Measurements from ENCODE around the gene PFKP.

PFKP gene

DNA sequence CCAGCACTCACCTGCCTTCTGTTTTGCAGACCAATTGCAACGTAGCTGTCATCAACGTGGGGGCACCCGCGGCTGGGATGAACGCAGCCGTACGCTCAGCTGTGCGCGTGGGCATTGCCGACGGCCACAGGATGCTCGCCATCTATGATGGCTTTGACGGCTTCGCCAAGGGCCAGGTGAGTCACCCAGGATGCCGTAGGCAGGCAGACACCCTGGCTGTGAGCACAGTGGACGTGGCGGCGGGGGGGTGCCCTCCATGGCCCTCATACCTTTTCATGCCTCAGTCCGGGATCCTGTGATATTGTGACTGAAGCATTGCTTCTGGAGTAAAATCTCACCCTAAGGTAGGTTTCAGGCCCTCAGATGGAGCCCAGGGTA, 46.0 kb downstream of the PFKP start:
- Histone ChIP-seq H3K4me1 (peaks cover 0 to 12% (median 0%) of the 10 kb centered on the region in 4 donors), H3K4me3 (no peak overlapping the region), H3K36me3 (peaks cover 69 to 85% (median 84%) of the 10 kb centered on the region in 3 donors), H3K27me3 (no peaks in the 10 kb centered on the region), H3K27ac (no peak overlapping the region), H3K9me3 (no peaks in the 10 kb centered on the region)
- TF ChIP-seq, protein P1, sequence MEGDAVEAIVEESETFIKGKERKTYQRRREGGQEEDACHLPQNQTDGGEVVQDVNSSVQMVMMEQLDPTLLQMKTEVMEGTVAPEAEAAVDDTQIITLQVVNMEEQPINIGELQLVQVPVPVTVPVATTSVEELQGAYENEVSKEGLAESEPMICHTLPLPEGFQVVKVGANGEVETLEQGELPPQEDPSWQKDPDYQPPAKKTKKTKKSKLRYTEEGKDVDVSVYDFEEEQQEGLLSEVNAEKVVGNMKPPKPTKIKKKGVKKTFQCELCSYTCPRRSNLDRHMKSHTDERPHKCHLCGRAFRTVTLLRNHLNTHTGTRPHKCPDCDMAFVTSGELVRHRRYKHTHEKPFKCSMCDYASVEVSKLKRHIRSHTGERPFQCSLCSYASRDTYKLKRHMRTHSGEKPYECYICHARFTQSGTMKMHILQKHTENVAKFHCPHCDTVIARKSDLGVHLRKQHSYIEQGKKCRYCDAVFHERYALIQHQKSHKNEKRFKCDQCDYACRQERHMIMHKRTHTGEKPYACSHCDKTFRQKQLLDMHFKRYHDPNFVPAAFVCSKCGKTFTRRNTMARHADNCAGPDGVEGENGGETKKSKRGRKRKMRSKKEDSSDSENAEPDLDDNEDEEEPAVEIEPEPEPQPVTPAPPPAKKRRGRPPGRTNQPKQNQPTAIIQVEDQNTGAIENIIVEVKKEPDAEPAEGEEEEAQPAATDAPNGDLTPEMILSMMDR (IDR thresholded peaks at IDR 0.05), result no peak
- no peak for DNase-seq
- intact Hi-C loops (cut with DNase I; ENCODE audit: low total_unique reads), result no loop called here

DNA sequence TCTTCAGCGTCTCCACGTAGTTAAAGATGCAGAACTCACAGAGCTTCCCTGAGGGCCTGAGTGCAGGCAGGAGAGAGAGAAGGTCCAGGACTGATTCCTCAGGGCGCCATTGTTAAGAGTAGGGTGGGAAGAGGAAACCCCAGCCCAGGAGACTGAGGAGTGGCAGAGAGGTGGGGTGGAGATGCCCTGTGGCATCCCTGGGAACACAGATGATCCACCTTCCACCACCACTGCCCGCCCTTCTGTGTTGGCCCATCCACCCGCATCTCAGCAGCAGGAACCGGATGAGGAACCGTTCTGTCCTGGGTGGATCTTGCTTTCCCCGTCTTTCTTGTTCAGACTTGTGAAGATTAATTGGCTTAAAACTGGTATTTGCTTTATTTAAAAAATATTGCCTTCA, 48.3 kb downstream of the PFKP start:
- DNase-seq, result no peak
- H3K4me3 ChIP-seq, result no peak overlapping the region
- no peaks in the 10 kb centered on the region for H3K27me3 ChIP-seq
- no peak overlapping the region for H3K27ac ChIP-seq
- TF ChIP-seq, protein P1 (IDR thresholded peaks at IDR 0.05), result no peak
- no peaks in the 10 kb centered on the region for H3K9me3 ChIP-seq
- H3K4me1 ChIP-seq, result peaks cover 0 to 9% (median 0%) of the 10 kb centered on the region in 4 donors
- peaks cover 63 to 82% (median 77%) of the 10 kb centered on the region in 3 donors for H3K36me3 ChIP-seq
- intact Hi-C loops (cut with DNase I; ENCODE audit: low total_unique reads), result no loop called here

- DNase-seq, result no peak
- no peak overlapping the region for H3K4me3 ChIP-seq
- H3K9me3 ChIP-seq, result no peaks in the 10 kb centered on the region
- H3K27ac ChIP-seq, result no peak overlapping the region
- peaks cover 62 to 85% (median 72%) of the 10 kb centered on the region in 3 donors for H3K36me3 ChIP-seq
- TF ChIP-seq, protein P1 (IDR thresholded peaks at IDR 0.05), result no peak
- H3K4me1 ChIP-seq, result peaks cover 0 to 5% (median 0%) of the 10 kb centered on the region in 4 donors
- no peaks in the 10 kb centered on the region for H3K27me3 ChIP-seq
- intact Hi-C loops (cut with DNase I; ENCODE audit: low total_unique reads), result no loop called here
These were observed 49.3 kb downstream of the PFKP start for GRCh38 chr10:3116508-3117100.

GRCh38 chr10:3117486-3117885, 50.1 kb downstream of the PFKP start:
- no peak overlapping the region for H3K4me3 ChIP-seq
- no peaks in the 10 kb centered on the region for H3K9me3 ChIP-seq
- no peak overlapping the region for H3K27ac ChIP-seq
- intact Hi-C loops (cut with DNase I; ENCODE audit: low total_unique reads), result no loop called here
- DNase-seq, result no peak
- H3K36me3 ChIP-seq, result peaks cover 56 to 84% (median 68%) of the 10 kb centered on the region in 3 donors
- peaks cover 0 to 3% (median 0%) of the 10 kb centered on the region in 4 donors for H3K4me1 ChIP-seq
- H3K27me3 ChIP-seq, result no peaks in the 10 kb centered on the region
- TF ChIP-seq, protein P1 (IDR thresholded peaks at IDR 0.05), result no peak

DNA sequence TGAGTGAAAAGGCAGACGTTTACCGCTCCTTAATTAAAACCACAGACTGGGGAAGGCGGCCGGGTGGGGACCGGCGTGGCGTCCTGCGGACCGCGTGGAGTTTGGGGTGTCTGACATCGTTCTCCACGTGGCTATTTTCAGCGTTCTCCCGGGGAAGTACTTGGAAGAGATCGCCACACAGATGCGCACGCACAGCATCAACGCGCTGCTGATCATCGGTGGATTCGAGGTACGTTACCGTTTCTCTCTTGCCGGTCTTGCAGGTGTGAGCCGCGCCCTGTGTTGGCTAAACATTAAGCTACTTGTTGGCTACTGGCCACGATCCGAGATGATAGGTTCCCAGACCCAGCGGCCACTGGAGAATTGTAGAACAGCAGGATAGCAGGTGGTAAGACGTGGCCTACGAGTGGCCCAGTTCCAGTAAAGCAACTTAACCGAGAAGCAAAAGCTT, 51.3 kb downstream of the PFKP start:
- Histone ChIP-seq H3K27me3 (no peaks in the 10 kb centered on the region), H3K36me3 (peaks cover 57 to 84% (median 68%) of the 10 kb centered on the region in 3 donors), H3K27ac (no peak overlapping the region), H3K9me3 (no peaks in the 10 kb centered on the region), H3K4me1 (peaks cover 0 to 3% (median 0%) of the 10 kb centered on the region in 4 donors), H3K4me3 (no peak overlapping the region)
- no peak for DNase-seq
- intact Hi-C loops (cut with DNase I; ENCODE audit: low total_unique reads), result no loop called here
- TF ChIP-seq, protein P1 (IDR thresholded peaks at IDR 0.05), result no peak

All from tibial artery (tissue), 4 donors.